HL-60 (cell line): ENCODE measurements around the gene OXNAD1.

Experiments used
- DNase-seq, 2 experiments: peaks; one replicate each; pipeline ENCODE4 v3.0.0-alpha.2; 2010 to 2020; ENCODE audit warnings: low read depth in 1 of 2, low spot score in 1 of 2
- H3K27ac ChIP-seq: fragments of 250-450 bp; sonication (Bioruptor Pico); replicated peaks from 2 replicates; pipeline ENCODE4 v1.5.1; 2020; ENCODE audit warnings: mild to moderate bottlenecking, moderate library complexity
- H3K27me3 ChIP-seq: fragments of 250-450 bp; sonication (Bioruptor Pico); 2 replicates; pipeline ENCODE4 v1.5.1; 2021; ENCODE audit warnings: mild to moderate bottlenecking, moderate library complexity; ENCODE audit not compliant: insufficient read depth, poor library complexity, severe bottlenecking
- H3K4me3 ChIP-seq: replicated peaks from 2 replicates; pipeline ENCODE4 v1.5.1; 2011; ENCODE audit warnings: mild to moderate bottlenecking, control low read depth, low read length; ENCODE audit not compliant: insufficient read depth
- CTCF ChIP-seq: IDR thresholded peaks from one replicate; pipeline ENCODE4 v1.5.1; 2011; ENCODE audit warnings: low read length, control low read depth, inconsistent platforms; ENCODE audit not compliant: insufficient read depth
- GABPA ChIP-seq: IDR thresholded peaks from 2 replicates; pipeline ENCODE4 v1.6.1; 2012; ENCODE audit warnings: low read depth
- POLR2AphosphoS5 ChIP-seq: IDR thresholded peaks from 2 replicates; pipeline ENCODE4 v1.6.1; 2012; ENCODE audit warnings: low read depth
- SPI1 ChIP-seq: IDR thresholded peaks from 2 replicates; pipeline ENCODE4 v1.6.1; 2012; ENCODE audit warnings: low read depth, mild to moderate bottlenecking, borderline replicate concordance
- TF ChIP-seq, protein P1 (sequence below): IDR thresholded peaks from 2 replicates; pipeline ENCODE4 v1.6.1; 2012; ENCODE audit warnings: low read depth; ENCODE audit not compliant: insufficient replicate concordance

The OXNAD1 gene

DNA sequence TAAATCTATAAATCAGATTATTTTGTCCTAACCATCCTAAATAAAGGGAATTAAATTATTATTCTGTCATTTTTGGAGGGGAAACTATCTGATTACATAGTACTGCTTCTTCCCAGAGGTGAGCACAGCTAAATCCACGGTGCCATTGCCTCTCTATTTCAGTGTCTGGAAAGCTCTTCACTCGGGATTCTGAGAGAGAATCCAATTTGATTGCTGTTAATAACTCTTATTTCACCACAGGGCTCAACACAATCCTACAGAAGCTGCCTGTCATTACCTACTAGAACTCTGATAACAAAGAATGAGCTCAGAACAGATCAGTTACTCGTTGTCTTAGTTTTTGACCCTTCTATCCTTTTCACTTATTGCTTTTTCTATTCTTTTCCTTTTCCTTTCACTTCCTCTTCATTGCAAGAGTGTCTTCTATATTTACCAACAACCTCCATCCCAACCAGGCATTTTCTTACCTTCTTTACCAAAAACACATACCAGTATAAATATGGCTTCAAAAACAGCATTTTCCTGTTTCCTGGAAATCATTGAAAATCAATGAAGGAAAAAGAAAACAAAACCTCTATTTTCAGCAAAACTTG lies 30.4 kb downstream of the OXNAD1 start:
- no peak for DNase-seq
- TF ChIP-seq CTCF = no peak
- no peak for TF ChIP-seq GABPA
- no peak for TF ChIP-seq SPI1
- no peak for TF ChIP-seq POLR2AphosphoS5
- TF ChIP-seq, protein P1, sequence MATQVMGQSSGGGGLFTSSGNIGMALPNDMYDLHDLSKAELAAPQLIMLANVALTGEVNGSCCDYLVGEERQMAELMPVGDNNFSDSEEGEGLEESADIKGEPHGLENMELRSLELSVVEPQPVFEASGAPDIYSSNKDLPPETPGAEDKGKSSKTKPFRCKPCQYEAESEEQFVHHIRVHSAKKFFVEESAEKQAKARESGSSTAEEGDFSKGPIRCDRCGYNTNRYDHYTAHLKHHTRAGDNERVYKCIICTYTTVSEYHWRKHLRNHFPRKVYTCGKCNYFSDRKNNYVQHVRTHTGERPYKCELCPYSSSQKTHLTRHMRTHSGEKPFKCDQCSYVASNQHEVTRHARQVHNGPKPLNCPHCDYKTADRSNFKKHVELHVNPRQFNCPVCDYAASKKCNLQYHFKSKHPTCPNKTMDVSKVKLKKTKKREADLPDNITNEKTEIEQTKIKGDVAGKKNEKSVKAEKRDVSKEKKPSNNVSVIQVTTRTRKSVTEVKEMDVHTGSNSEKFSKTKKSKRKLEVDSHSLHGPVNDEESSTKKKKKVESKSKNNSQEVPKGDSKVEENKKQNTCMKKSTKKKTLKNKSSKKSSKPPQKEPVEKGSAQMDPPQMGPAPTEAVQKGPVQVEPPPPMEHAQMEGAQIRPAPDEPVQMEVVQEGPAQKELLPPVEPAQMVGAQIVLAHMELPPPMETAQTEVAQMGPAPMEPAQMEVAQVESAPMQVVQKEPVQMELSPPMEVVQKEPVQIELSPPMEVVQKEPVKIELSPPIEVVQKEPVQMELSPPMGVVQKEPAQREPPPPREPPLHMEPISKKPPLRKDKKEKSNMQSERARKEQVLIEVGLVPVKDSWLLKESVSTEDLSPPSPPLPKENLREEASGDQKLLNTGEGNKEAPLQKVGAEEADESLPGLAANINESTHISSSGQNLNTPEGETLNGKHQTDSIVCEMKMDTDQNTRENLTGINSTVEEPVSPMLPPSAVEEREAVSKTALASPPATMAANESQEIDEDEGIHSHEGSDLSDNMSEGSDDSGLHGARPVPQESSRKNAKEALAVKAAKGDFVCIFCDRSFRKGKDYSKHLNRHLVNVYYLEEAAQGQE = no peak
- H3K27me3 ChIP-seq = no peaks in the 10 kb centered on the region
- no peak overlapping the region for H3K4me3 ChIP-seq
- H3K27ac ChIP-seq = no peak overlapping the region

DNA sequence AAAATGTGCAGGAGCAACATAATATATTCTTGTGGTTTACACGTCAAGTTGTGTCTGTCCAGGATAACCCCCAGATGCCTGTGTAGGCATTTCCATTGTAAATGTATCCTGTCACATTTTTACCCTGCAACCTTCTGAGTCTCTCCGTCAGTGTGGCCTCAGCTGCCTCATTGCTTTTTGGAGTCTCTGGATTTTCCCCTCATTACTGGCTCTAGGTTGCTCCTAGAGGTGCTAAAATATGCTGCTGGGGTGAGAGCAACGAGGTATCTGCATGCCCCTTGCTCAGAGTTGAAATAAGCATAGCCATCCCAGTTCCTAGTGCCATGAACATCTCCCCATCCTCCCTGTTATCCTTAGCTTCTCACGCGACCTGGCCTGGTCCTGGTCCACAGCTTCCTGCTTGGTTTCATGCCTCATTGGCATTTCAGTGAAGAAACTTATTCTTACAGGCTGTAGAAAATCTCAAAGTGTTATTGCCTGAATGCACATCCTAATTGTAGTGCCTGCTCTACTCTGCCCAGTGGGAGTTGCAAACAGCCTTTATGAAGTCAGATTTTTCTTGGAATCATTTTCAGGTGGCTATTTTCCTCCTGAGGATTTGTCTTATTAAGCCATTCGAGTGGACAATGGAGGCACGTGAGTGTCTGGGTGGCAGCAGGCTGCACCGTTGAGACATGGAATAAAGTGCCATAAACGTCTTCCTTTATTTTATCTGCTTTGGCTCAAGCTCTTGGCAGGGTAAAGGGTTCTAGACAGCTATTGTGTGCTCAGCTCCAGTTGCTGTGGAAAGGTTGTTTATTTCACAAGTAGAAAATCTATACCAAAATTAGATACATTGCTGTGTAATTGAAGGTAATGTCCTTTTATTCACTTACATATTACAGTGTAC lies 33.2 kb downstream of the OXNAD1 start:
- no peak for DNase-seq
- Histone ChIP-seq H3K27ac (no peak overlapping the region), H3K27me3 (no peaks in the 10 kb centered on the region), H3K4me3 (no peak overlapping the region)
- TF ChIP-seq CTCF (no peak), SPI1 (no peak), POLR2AphosphoS5 (no peak), GABPA (no peak)
- TF ChIP-seq, protein P1 = no peak

- TF ChIP-seq, protein P1 = no peak
- TF ChIP-seq CTCF (no peak), GABPA (no peak), SPI1 (no peak), POLR2AphosphoS5 (no peak)
- Histone ChIP-seq H3K27me3 (no peaks in the 10 kb centered on the region), H3K27ac (no peak overlapping the region), H3K4me3 (no peak overlapping the region)
- no peak for DNase-seq
These were observed 33.9 kb downstream of the OXNAD1 start for GRCh38 chr3:16298891-16299290.
